Measurements from ENCODE around the gene GRIK4. TPM values are rescaled to one million over a fixed set of nuclear protein-coding genes. Genes with fewer than 3 reads are reported as not detected.

The GRIK4 gene
- total and polyA plus RNA-seq, 2 of the 4 experiments (the other 2 are of a cell fraction) = 0.18 to 0.38 TPM

DNA sequence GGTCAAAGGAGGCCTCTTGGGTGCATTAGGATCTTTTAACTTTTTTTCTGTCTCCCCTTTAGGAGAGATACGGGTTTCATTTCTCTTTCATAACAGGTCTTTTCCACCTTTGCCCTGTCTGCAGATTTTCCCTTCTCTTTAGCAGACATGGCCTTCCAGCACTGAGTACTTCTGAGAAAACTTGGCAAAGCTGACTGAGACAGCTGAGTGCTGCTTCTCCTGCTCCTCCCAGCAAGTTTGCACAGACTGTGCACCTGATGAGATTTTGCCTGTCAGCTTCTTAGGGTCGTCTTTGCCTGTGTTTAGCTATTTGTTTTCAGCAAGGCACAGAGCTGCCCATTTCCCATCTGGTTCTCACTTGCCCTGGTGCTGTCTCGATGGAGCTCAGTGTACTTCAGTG is 424.8 kb downstream of the GRIK4 start:
- H3K18ac ChIP-seq (ENCODE audit: low read depth, low read length) = no peak overlapping the region
- no peak overlapping the region for H2AK9ac ChIP-seq (replicated peaks; ENCODE audit: low read depth, low read length, poor library complexity)
- no peaks in the 10 kb centered on the region for H3K36me3 ChIP-seq (ENCODE audit: control insufficient read depth, insufficient read depth, low read length)
- no peak overlapping the region for H3K9ac ChIP-seq (ENCODE audit: low read depth, low read length)
- no peak overlapping the region for H2BK20ac ChIP-seq (ENCODE audit: low read depth, low read length)
- ChIA-PET POLR2A (ENCODE audit: unreplicated experiment) (no interaction called here), CTCF (interaction anchor here (0.6 to 1.6 kb wide), 2 partner anchors 256 to 425 kb away, joined by 3 to 4 read pairs; partner anchors contain the start of gene GRIK4)
- no peak overlapping the region for H3K56ac ChIP-seq (ENCODE audit: extremely low read depth, insufficient read depth, low read length)
- in situ Hi-C loops (cut with MboI; ENCODE audit: low sequenced_read_pairs) = no loop called here
- no peaks in the 10 kb centered on the region for H3K79me1 ChIP-seq (ENCODE audit: low read depth in 1 of 2, low read length in 2 of 2)
- TF ChIP-seq RFX5 (IDR thresholded peaks at IDR 0.05; ENCODE audit: low read depth, low read length) (no peak), RCOR1 (IDR thresholded peaks at IDR 0.05; ENCODE audit: insufficient replicate concordance, low read length) (no peak), RAD21 (IDR thresholded peaks at IDR 0.05; ENCODE audit: low read length) (no peak), MAFK (IDR thresholded peaks at IDR 0.05; ENCODE audit: low read depth, low read length) (no peak), SMC3 (IDR thresholded peaks at IDR 0.05; ENCODE audit: low read depth, low read length) (no peak), BHLHE40 (IDR thresholded peaks at IDR 0.05; ENCODE audit: low read depth, low read length) (no peak), CEBPB (IDR thresholded peaks at IDR 0.05; ENCODE audit: low read depth, low read length) (no peak), MAZ (IDR thresholded peaks at IDR 0.05; ENCODE audit: borderline replicate concordance, low read depth, low read length) (no peak), NFE2L2 (IDR thresholded peaks at IDR 0.05; ENCODE audit: low read depth, low read length) (no peak), CHD1 (IDR thresholded peaks at IDR 0.05; ENCODE audit: low read depth, low read length) (no peak), MXI1 (IDR thresholded peaks at IDR 0.05; ENCODE audit: borderline replicate concordance, low read depth, low read length) (no peak), FOS (IDR thresholded peaks at IDR 0.05; ENCODE audit: low read depth, low read length) (no peak), POLR2A (IDR thresholded peaks at IDR 0.05; ENCODE audit: low read depth, low read length) (no peak)
- TF ChIP-seq, protein P1, sequence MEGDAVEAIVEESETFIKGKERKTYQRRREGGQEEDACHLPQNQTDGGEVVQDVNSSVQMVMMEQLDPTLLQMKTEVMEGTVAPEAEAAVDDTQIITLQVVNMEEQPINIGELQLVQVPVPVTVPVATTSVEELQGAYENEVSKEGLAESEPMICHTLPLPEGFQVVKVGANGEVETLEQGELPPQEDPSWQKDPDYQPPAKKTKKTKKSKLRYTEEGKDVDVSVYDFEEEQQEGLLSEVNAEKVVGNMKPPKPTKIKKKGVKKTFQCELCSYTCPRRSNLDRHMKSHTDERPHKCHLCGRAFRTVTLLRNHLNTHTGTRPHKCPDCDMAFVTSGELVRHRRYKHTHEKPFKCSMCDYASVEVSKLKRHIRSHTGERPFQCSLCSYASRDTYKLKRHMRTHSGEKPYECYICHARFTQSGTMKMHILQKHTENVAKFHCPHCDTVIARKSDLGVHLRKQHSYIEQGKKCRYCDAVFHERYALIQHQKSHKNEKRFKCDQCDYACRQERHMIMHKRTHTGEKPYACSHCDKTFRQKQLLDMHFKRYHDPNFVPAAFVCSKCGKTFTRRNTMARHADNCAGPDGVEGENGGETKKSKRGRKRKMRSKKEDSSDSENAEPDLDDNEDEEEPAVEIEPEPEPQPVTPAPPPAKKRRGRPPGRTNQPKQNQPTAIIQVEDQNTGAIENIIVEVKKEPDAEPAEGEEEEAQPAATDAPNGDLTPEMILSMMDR (conservative IDR thresholded peaks at IDR 0.05; ENCODE audit: low read depth, low read length) = no peak
- TF ChIP-seq, protein P2, sequence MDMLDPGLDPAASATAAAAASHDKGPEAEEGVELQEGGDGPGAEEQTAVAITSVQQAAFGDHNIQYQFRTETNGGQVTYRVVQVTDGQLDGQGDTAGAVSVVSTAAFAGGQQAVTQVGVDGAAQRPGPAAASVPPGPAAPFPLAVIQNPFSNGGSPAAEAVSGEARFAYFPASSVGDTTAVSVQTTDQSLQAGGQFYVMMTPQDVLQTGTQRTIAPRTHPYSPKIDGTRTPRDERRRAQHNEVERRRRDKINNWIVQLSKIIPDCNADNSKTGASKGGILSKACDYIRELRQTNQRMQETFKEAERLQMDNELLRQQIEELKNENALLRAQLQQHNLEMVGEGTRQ (IDR thresholded peaks at IDR 0.05; ENCODE audit: low read depth, low read length) = no peak
- TF ChIP-seq, protein P3, sequence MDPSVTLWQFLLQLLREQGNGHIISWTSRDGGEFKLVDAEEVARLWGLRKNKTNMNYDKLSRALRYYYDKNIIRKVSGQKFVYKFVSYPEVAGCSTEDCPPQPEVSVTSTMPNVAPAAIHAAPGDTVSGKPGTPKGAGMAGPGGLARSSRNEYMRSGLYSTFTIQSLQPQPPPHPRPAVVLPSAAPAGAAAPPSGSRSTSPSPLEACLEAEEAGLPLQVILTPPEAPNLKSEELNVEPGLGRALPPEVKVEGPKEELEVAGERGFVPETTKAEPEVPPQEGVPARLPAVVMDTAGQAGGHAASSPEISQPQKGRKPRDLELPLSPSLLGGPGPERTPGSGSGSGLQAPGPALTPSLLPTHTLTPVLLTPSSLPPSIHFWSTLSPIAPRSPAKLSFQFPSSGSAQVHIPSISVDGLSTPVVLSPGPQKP (IDR thresholded peaks at IDR 0.05; ENCODE audit: borderline replicate concordance, low read depth, low read length) = no peak
- no peaks in the 10 kb centered on the region; the same call in 1 of the 2 replicates for H3K4me1 ChIP-seq (ENCODE audit: control insufficient read depth, insufficient read depth, low read length)
- H3K9me1 ChIP-seq (ENCODE audit: insufficient read depth, low read length) = no peaks in the 10 kb centered on the region; the same call in 1 of the 2 replicates
- ATAC-seq (ENCODE audit: low read depth) (no peak), DNase-seq (no peak)
- H3K27me3 ChIP-seq (ENCODE audit: control insufficient read depth, insufficient read depth, low read length) = peaks cover 12% of the 10 kb centered on the region
- H3K4ac ChIP-seq (ENCODE audit: low read depth, low read length) = no peak overlapping the region
- H3K4me2 ChIP-seq (ENCODE audit: low read depth, low read length) = no peak overlapping the region
- no peak overlapping the region for H4K8ac ChIP-seq (ENCODE audit: low read depth in 2 of 2, low read length in 2 of 2)
- no peaks in the 10 kb centered on the region for H3K9me3 ChIP-seq (ENCODE audit: control insufficient read depth, insufficient read depth, low read length)
- no peak overlapping the region for H2BK120ac ChIP-seq (ENCODE audit: low read depth, low read length)
- dilution Hi-C loops (cut with HindIII; ENCODE audit: low sequenced_read_pairs, unreplicated experiment) = no loop called here
- no peaks in the 10 kb centered on the region for H4K20me1 ChIP-seq (ENCODE audit: insufficient read depth, low read length)
- intact Hi-C loops (cut with micrococcal nuclease) = no loop called here
- H3K4me3 ChIP-seq (ENCODE audit: insufficient read depth, low read depth, low read length) = no peak overlapping the region
- no peak overlapping the region for H2AFZ ChIP-seq (replicated peaks; ENCODE audit: low read length, poor library complexity)
- no peak overlapping the region for H4K91ac ChIP-seq (ENCODE audit: insufficient read depth, low read depth, low read length)
- H2BK15ac ChIP-seq (ENCODE audit: low read depth, low read length) = no peak overlapping the region
- H2BK5ac ChIP-seq (ENCODE audit: low read depth, low read length, poor library complexity, severe bottlenecking) = no peak overlapping the region
- H3K23ac ChIP-seq (ENCODE audit: low read depth, low read length) = no peak overlapping the region
- no peak overlapping the region for H3K14ac ChIP-seq (replicated peaks; ENCODE audit: low read depth, low read length)
- no TSS peak for BruUV-seq (replicated peaks)
- H2AK5ac ChIP-seq (ENCODE audit: low read depth, low read length) = no peak overlapping the region
- no peak overlapping the region for H3K27ac ChIP-seq (ENCODE audit: insufficient read depth, low read length)
- no peak overlapping the region for H4K5ac ChIP-seq (ENCODE audit: low read depth, low read length)
- WGBS, 2 experiments (ENCODE audit: extremely low coverage in 2 of 2, insufficient read length in 1 of 2) = 50% methylated on average over 3 of the region's 3 CpGs; no CpG with 5 or more reads in 1 of the 2 experiments
